NCI-H526 treated with DMSO at 0.1 percent for 48 hours (cell line): ENCODE measurements around the gene ATPAF2.

ENCODE experiments used
- DNase-seq: peaks from one replicate; lab custom pipeline; 2025; lab: John Stamatoyannopoulos, UW

Gene ATPAF2

GRCh38 chr17:18039535-18040260 is 730 bp upstream of the ATPAF2 start:
- DNase-seq, result no peak

- no peak for DNase-seq
These were observed 668 bp downstream of the ATPAF2 start for GRCh38 chr17:18038149-18038850.

- DNase-seq, result no peak
These were observed 1.5 kb downstream of the ATPAF2 start for GRCh38 chr17:18037486-18037885.

GRCh38 chr17:18035704-18036103 is 3.3 kb downstream of the ATPAF2 start:
- no peak for DNase-seq

- DNase-seq, result peak; percentile 40
These were observed 5.4 kb downstream of the ATPAF2 start for GRCh38 chr17:18033442-18034099.

- DNase-seq, result no peak
These were observed 7.0 kb downstream of the ATPAF2 start for GRCh38 chr17:18031955-18032354.

- no peak for DNase-seq
These were observed 9.9 kb downstream of the ATPAF2 start for GRCh38 chr17:18028952-18029540.

GRCh38 chr17:18028114-18028951 is 10.6 kb downstream of the ATPAF2 start:
- no peak for DNase-seq

- DNase-seq, result no peak
These were observed 11.7 kb downstream of the ATPAF2 start for GRCh38 chr17:18027280-18027679.

- DNase-seq, result no peak
These were observed 12.8 kb downstream of the ATPAF2 start for GRCh38 chr17:18025945-18026776.

- no peak for DNase-seq
These were observed 13.6 kb downstream of the ATPAF2 start for GRCh38 chr17:18025241-18025944.

- no peak for DNase-seq
These were observed 17.6 kb downstream of the ATPAF2 start for GRCh38 chr17:18021372-18021771.

GRCh38 chr17:18020971-18021370 is 18.0 kb downstream of the ATPAF2 start:
- DNase-seq, result no peak

- DNase-seq, result no peak
These were observed 19.2 kb downstream of the ATPAF2 start for GRCh38 chr17:18019838-18020154.

- DNase-seq, result no peak
These were observed 20.5 kb downstream of the ATPAF2 start for GRCh38 chr17:18018411-18018921.

GRCh38 chr17:18017958-18018357 is 21.0 kb downstream of the ATPAF2 start:
- no peak for DNase-seq

- DNase-seq, result no peak
These were observed 22.5 kb downstream of the ATPAF2 start for GRCh38 chr17:18016426-18016825.

- no peak for DNase-seq
These were observed 23.4 kb downstream of the ATPAF2 start for GRCh38 chr17:18015593-18015992.

GRCh38 chr17:18014006-18014405 is 25.0 kb downstream of the ATPAF2 start:
- DNase-seq, result no peak

- DNase-seq, result no peak
These were observed 27.7 kb downstream of the ATPAF2 start for GRCh38 chr17:18011286-18011685.
